AG10803 (cell line): ENCODE measurements around the gene LYRM9.
"Not testable (repeated sequence)": the region's sequence is repeated elsewhere in the genome, so short reads cannot be mapped to it uniquely, and the experiment has no call there.

ENCODE experiments used
- DNase-seq: peaks from one replicate; pipeline ENCODE4 v3.0.0; 2010; ENCODE audit warnings: low read depth
- H3K4me3 ChIP-seq: 2 replicates; pipeline ENCODE4 v1.5.1; 2011; ENCODE audit warnings: mild to moderate bottlenecking, low read length, control low read depth
- TF ChIP-seq, protein P1 (sequence below): conservative IDR thresholded peaks from 2 replicates; pipeline ENCODE4 v1.5.1; 2011; ENCODE audit warnings: mild to moderate bottlenecking, low read length, control low read depth, inconsistent platforms

Gene LYRM9

GRCh38 chr17:27836651-27837050, 56.5 kb downstream of the LYRM9 start:
- DNase-seq: no peak
- TF ChIP-seq, protein P1, sequence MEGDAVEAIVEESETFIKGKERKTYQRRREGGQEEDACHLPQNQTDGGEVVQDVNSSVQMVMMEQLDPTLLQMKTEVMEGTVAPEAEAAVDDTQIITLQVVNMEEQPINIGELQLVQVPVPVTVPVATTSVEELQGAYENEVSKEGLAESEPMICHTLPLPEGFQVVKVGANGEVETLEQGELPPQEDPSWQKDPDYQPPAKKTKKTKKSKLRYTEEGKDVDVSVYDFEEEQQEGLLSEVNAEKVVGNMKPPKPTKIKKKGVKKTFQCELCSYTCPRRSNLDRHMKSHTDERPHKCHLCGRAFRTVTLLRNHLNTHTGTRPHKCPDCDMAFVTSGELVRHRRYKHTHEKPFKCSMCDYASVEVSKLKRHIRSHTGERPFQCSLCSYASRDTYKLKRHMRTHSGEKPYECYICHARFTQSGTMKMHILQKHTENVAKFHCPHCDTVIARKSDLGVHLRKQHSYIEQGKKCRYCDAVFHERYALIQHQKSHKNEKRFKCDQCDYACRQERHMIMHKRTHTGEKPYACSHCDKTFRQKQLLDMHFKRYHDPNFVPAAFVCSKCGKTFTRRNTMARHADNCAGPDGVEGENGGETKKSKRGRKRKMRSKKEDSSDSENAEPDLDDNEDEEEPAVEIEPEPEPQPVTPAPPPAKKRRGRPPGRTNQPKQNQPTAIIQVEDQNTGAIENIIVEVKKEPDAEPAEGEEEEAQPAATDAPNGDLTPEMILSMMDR: no peak
- no peak overlapping the region for H3K4me3 ChIP-seq

DNA sequence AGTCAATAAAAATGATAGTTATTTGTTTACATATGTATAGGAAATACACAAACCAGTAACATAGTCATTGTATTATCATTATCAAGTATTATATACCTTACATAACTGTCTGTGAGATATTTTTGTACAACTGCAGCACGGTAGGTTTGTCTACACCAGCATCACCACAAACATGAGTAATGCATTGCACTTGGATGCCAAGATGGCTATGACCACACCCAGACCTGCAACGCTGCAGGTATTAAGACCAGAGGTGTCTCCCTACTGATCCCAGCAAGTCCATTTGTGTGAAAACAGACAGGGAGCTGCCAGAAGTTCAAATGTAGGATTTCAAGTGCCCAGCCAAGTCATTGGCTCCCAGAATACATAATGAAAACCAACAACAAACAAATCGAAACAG, 58.6 kb downstream of the LYRM9 start:
- no peak overlapping the region for H3K4me3 ChIP-seq
- TF ChIP-seq, protein P1: no peak
- no peak for DNase-seq

DNA sequence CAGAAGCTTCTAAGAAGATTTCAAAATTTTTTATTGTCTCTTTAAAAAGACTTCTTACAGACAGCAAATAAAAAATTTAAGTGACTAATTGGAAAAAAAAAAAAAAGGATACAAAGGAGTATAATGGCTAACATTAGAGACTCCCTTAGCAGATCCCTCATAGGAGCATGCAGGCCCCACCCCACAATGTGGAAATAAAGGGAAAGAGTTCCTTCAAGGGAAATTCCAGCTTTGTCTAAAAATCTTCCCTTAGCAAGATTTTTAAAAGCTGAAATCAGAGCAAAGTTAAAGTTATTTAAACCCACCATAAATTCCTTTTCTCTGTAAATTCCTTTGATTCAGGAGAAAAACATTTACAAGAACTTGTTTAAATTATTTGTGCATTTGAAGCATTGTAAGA, 60.3 kb downstream of the LYRM9 start:
- TF ChIP-seq, protein P1: no peak
- DNase-seq: no peak
- no peak overlapping the region for H3K4me3 ChIP-seq

DNA sequence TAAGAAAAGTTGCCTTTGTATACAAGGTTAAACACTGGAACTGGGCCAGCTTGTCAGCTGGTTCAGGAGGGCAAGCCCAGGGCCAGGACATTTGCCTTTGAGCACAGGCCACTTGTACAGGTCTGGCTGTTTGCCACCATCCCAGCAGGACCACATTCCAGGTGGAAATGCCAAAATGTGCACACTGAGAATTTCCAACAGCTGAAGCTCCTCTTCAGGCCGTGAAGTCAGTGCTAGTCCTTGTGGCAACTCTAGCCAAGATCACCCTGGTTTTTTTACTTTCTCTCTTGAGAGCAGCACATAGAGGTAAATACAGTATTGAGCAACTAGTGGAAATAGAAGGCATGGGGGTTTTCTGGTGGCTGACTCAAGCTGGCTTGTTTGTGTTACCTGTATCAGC, 63.3 kb downstream of the LYRM9 start:
- H3K4me3 ChIP-seq, DNase-seq: not testable (repeated sequence)

DNA sequence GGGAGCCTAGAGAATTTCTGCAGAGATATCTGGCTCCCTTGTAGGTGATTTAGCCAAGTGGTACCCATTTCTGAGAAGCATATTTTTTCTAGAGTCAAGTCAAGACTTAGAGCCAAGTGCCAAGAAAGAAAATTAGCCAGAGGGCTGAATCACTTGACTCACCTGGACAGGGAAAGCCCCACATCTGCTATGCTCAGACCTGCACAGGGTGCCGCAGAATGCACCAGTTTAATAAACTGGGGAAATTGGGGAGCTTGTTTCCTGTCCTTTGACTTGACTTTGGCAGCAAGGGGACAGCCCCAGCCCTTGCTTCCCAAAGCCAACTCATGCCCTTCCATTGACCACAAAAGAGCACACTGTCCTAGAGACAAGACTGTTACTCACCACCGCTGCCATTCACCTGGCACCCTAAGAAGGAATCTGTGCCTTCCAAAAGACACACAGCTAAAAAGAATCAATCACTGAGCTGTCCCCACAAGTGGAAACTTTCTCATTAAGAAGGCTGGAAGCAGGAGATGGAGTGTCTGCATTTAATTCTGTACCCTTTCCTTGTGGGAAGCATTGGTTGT, 63.9 kb downstream of the LYRM9 start:
- H3K4me3 ChIP-seq, DNase-seq: not testable (repeated sequence)
